ENCODE measurements around the gene EBPL.

EBPL gene

GRCh38 chr13:49670828-49671227, 20.5 kb downstream of the EBPL start:
- no peak for DNase-seq

GRCh38 chr13:49669735-49670309, 21.5 kb downstream of the EBPL start:
- DNase-seq = no peak

GRCh38 chr13:49667773-49668172, 23.5 kb downstream of the EBPL start:
- DNase-seq = no peak

- no peak for DNase-seq
These were observed 26.7 kb downstream of the EBPL start for GRCh38 chr13:49664606-49665005.

GRCh38 chr13:49657241-49657641, 34.0 kb downstream of the EBPL start:
- no peak for DNase-seq

- no peak for DNase-seq
These were observed 35.4 kb downstream of the EBPL start for GRCh38 chr13:49655906-49656305.

GRCh38 chr13:49654011-49654410, 37.3 kb downstream of the EBPL start:
- DNase-seq = no peak

- DNase-seq = no peak
These were observed 37.8 kb downstream of the EBPL start for GRCh38 chr13:49653478-49653877.

GRCh38 chr13:49652355-49653305, 38.7 kb downstream of the EBPL start:
- no peak for DNase-seq

GRCh38 chr13:49651570-49652354, 39.5 kb downstream of the EBPL start:
- DNase-seq = no peak

GRCh38 chr13:49649963-49650312, 41.3 kb downstream of the EBPL start:
- no peak for DNase-seq

- no peak for DNase-seq
These were observed 41.9 kb downstream of the EBPL start for GRCh38 chr13:49649244-49649962.

- DNase-seq = no peak
These were observed 44.6 kb downstream of the EBPL start for GRCh38 chr13:49646688-49647087.

GRCh38 chr13:49645451-49645850, 45.8 kb downstream of the EBPL start:
- no peak for DNase-seq

- DNase-seq = no peak
These were observed 48.1 kb downstream of the EBPL start for GRCh38 chr13:49643035-49643646.

GRCh38 chr13:49641801-49642291, 49.4 kb downstream of the EBPL start:
- no peak for DNase-seq

GRCh38 chr13:49638744-49639072, 52.6 kb downstream of the EBPL start:
- no peak for DNase-seq

- DNase-seq = no peak
These were observed 53.1 kb downstream of the EBPL start for GRCh38 chr13:49638030-49638743.

- no peak for DNase-seq
These were observed 54.6 kb downstream of the EBPL start for GRCh38 chr13:49636705-49637104.

- peak; percentile 31 for DNase-seq
These were observed 55.5 kb downstream of the EBPL start for GRCh38 chr13:49635599-49636433.

GRCh38 chr13:49633710-49634109, 57.6 kb downstream of the EBPL start:
- no peak for DNase-seq
